CD4-positive, alpha-beta T cell (primary cell): ENCODE measurements around the gene DNASE1L3. TPM values are rescaled to one million over a fixed set of nuclear protein-coding genes. Genes with fewer than 3 reads are reported as not detected.

Experiments
- ATAC-seq: fragments of 200-7000 bp; cut with Tn5 transposase; one replicate; pipeline ENCODE4 v1.10.0; 2022; ENCODE audit warnings: mild to moderate bottlenecking; ENCODE audit not compliant: poor library complexity
- CTCF ChIA-PET: fragments of 350-600 bp; sonication (Branson Sonifier 250); formaldehyde crosslinking; loops from one replicate; lab custom pipeline; 2021; ENCODE audit warnings: antibody characterized with exemption, inconsistent platforms; lab: Charles Lee
- POLR2A ChIA-PET: fragments of 350-600 bp; sonication (Branson Sonifier 250); formaldehyde crosslinking; loops from one replicate; lab custom pipeline; 2021; ENCODE audit warnings: antibody characterized with exemption, inconsistent platforms; lab: Charles Lee
- DNase-seq, 14 experiments: peaks; one replicate each; pipeline ENCODE4 v3.0.0-alpha.2; 2013 to 2020; ENCODE audit warnings: mixed read lengths in 2 of 14
- H3K27ac ChIP-seq, 2 donors: one replicate each; pipeline versions ENCODE4 v1.5.1 to v1.7.0; 2013; ENCODE audit warnings: low read length in 2 of 2, low read depth in 1 of 2, mild to moderate bottlenecking in 1 of 2
- H3K27me3 ChIP-seq, 2 experiments: 1 replicate in 1 of 2; 2 replicates in 1 of 2; pipeline versions ENCODE4 v1.6.1 to v1.7.0; 2013; ENCODE audit warnings: low read length in 2 of 2, control low read depth in 1 of 2, mild to moderate bottlenecking in 1 of 2, moderate library complexity in 1 of 2; ENCODE audit not compliant: insufficient read depth in 2 of 2, control insufficient read depth in 1 of 2
- H3K36me3 ChIP-seq: one replicate; pipeline ENCODE4 v1.6.1; 2013; ENCODE audit warnings: low read length, control low read depth; ENCODE audit not compliant: insufficient read depth
- H3K4me1 ChIP-seq: one replicate; pipeline ENCODE4 v1.6.1; 2013; ENCODE audit warnings: low read length, control low read depth; ENCODE audit not compliant: insufficient read depth
- H3K4me3 ChIP-seq: one replicate; pipeline ENCODE4 v1.5.1; 2013; ENCODE audit warnings: mild to moderate bottlenecking, low read length, moderate library complexity
- H3K9me3 ChIP-seq, 2 experiments: 1 replicate in 1 of 2; 2 replicates in 1 of 2; pipeline versions ENCODE4 v1.6.1 to v1.7.0; 2013; ENCODE audit warnings: low read length in 2 of 2, mild to moderate bottlenecking in 2 of 2, control low read depth in 1 of 2, moderate library complexity in 1 of 2; ENCODE audit not compliant: control insufficient read depth in 1 of 2, insufficient read depth in 1 of 2
- H3K27ac Mint-ChIP-seq: one replicate; pipeline ENCODE4 v1.8.0; 2020; ENCODE audit warnings: mixed read lengths
- H3K27me3 Mint-ChIP-seq: one replicate; pipeline ENCODE4 v1.8.0; 2021; ENCODE audit warnings: mixed read lengths
- H3K36me3 Mint-ChIP-seq: one replicate; pipeline ENCODE4 v1.8.0; 2021; ENCODE audit warnings: low read depth, mixed read lengths
- H3K4me1 Mint-ChIP-seq: one replicate; pipeline ENCODE4 v1.8.0; 2021; ENCODE audit warnings: low read depth, mixed read lengths
- H3K4me3 Mint-ChIP-seq: one replicate; pipeline ENCODE4 v1.8.0; 2020; ENCODE audit warnings: mild to moderate bottlenecking, mixed read lengths
- H3K9me3 Mint-ChIP-seq: one replicate; pipeline ENCODE4 v1.8.0; 2020; ENCODE audit warnings: mixed read lengths
- CTCF ChIP-seq: fragments of 200-600 bp; IDR thresholded peaks from one replicate; pipeline ENCODE4 v1.8.0; 2022; ENCODE audit warnings: antibody characterized with exemption, mild to moderate bottlenecking
- intact Hi-C, 2 experiments: fragments of 100-400 bp; cut with DNase I in 1 of 2; cut with micrococcal nuclease in 1 of 2; formaldehyde crosslinking; loops; one replicate each; pipeline versions ENCODE4 v1.15.1 to v1.9.0; 2023 to 2025; cut with DNase I, micrococcal nuclease
- total RNA-seq, 174 experiments: library from RNA in 2 of 174; stranded (reverse) in 2 of 174; gene quantifications; one replicate each; pipeline ENCODE4 v1.2.3 and lab custom pipeline; 2021 to 2026

The DNASE1L3 gene
- total RNA-seq, 2 experiments from 2014 or later, result 0.53 to 0.80 TPM

GRCh38 chr3:58183221-58183620 lies 27.6 kb downstream of the DNASE1L3 start:
- H3K9me3 Mint-ChIP-seq, result no peaks in the 10 kb centered on the region
- Histone ChIP-seq H3K27me3 (no peaks in the 10 kb centered on the region), H3K9me3 (no peaks in the 10 kb centered on the region), H3K27ac (no peak overlapping the region), H3K4me3 (no peak overlapping the region), H3K4me1 (peaks cover 14% of the 10 kb centered on the region), H3K36me3 (no peaks in the 10 kb centered on the region)
- ChIA-PET CTCF (no interaction called here), POLR2A (no interaction called here)
- no peaks in the 10 kb centered on the region for H3K36me3 Mint-ChIP-seq
- H3K4me3 Mint-ChIP-seq, result no peak overlapping the region
- DNase-seq, result no peak
- TF ChIP-seq CTCF, result no peak
- H3K27ac Mint-ChIP-seq, result no peak overlapping the region
- peaks cover 8% of the 10 kb centered on the region for H3K4me1 Mint-ChIP-seq
- ATAC-seq, result no peak
- intact Hi-C loops, result no loop called here
- H3K27me3 Mint-ChIP-seq, result no peaks in the 10 kb centered on the region

- no peaks in the 10 kb centered on the region for H3K36me3 Mint-ChIP-seq
- ATAC-seq (no peak), DNase-seq (no peak)
- no peaks in the 10 kb centered on the region for H3K36me3 ChIP-seq
- peaks cover 13% of the 10 kb centered on the region for H3K4me1 Mint-ChIP-seq
- ChIA-PET CTCF (no interaction called here), POLR2A (no interaction called here)
- no peak overlapping the region for H3K27ac ChIP-seq
- no peak overlapping the region for H3K4me3 ChIP-seq
- intact Hi-C loops, result no loop called here
- H3K4me1 ChIP-seq, result peaks cover 19% of the 10 kb centered on the region
- no peak overlapping the region for H3K27ac Mint-ChIP-seq
- H3K9me3 Mint-ChIP-seq, result no peaks in the 10 kb centered on the region
- no peak overlapping the region for H3K4me3 Mint-ChIP-seq
- no peaks in the 10 kb centered on the region for H3K9me3 ChIP-seq
- H3K27me3 ChIP-seq, result no peaks in the 10 kb centered on the region
- no peak for TF ChIP-seq CTCF
- H3K27me3 Mint-ChIP-seq, result no peaks in the 10 kb centered on the region
Observed at GRCh38 chr3:58180940-58181587, 29.7 kb downstream of the DNASE1L3 start.

GRCh38 chr3:58180099-58180880 lies 30.5 kb downstream of the DNASE1L3 start:
- no peak overlapping the region for H3K4me3 Mint-ChIP-seq
- ATAC-seq (no peak), DNase-seq (no peak)
- H3K4me1 Mint-ChIP-seq, result peaks cover 13% of the 10 kb centered on the region
- Histone ChIP-seq H3K27me3 (peaks cover 0 to 4% of the 10 kb centered on the region in 2 experiments), H3K4me3 (no peak overlapping the region), H3K4me1 (peaks cover 19% of the 10 kb centered on the region), H3K27ac (no peak overlapping the region), H3K36me3 (no peaks in the 10 kb centered on the region), H3K9me3 (no peaks in the 10 kb centered on the region)
- CTCF ChIA-PET, result no interaction called here
- no peaks in the 10 kb centered on the region for H3K36me3 Mint-ChIP-seq
- no peaks in the 10 kb centered on the region for H3K27me3 Mint-ChIP-seq
- POLR2A ChIA-PET, result no interaction called here
- no peak for TF ChIP-seq CTCF
- intact Hi-C loops, result no loop called here
- H3K9me3 Mint-ChIP-seq, result no peaks in the 10 kb centered on the region
- H3K27ac Mint-ChIP-seq, result no peak overlapping the region
